ENCODE measurements around the gene ITGB3BP.
A peak's percentile ranks its signal among the peaks of the same experiment; 100 is the strongest.
"Not testable (repeated sequence)": the region's sequence is repeated elsewhere in the genome, so short reads cannot be mapped to it uniquely, and the experiment has no call there.

Gene ITGB3BP

GRCh38 chr1:63522891-63523728, at the start of gene ITGB3BP, which contains the start of gene EFCAB7:
ITGB3BP (minus strand) TSS chr1:63523225; CDS start chr1:63523133, 92 bp downstream.
EFCAB7 (plus strand) TSS chr1:63523525; CDS start chr1:63525573, 2,048 bp downstream.
- no peaks in the 10 kb centered on the region for H3K27me3 Mint-ChIP-seq
- H3K9me3 Mint-ChIP-seq: no peaks in the 10 kb centered on the region
- H3K36me3 Mint-ChIP-seq: peaks cover 6% of the 10 kb centered on the region
- CTCF ChIA-PET: interaction anchor here (0.6 to 1.4 kb wide), 3 partner anchors 13 to 196 kb away, joined by 3 to 4 read pairs (median 4); no protein-coding TSS in a partner anchor
- H3K4me3 Mint-ChIP-seq: peak within 1 kb of the TSS; percentile 86
- peak within 1 kb of the TSS; percentile 96 for H3K27ac Mint-ChIP-seq
- peak; percentile 85 for DNase-seq
- peaks cover 40% of the 10 kb centered on the region for H3K4me1 Mint-ChIP-seq

GRCh38 chr1:63572686-63573085, 49.7 kb upstream of the ITGB3BP start:
- DNase-seq, H3K4me3 Mint-ChIP-seq, H3K9me3 Mint-ChIP-seq, CTCF ChIA-PET, H3K4me1 Mint-ChIP-seq, H3K27ac Mint-ChIP-seq, H3K36me3 Mint-ChIP-seq, H3K27me3 Mint-ChIP-seq: not testable (repeated sequence)

- CTCF ChIA-PET: no interaction called here
- peaks cover 7% of the 10 kb centered on the region for H3K36me3 Mint-ChIP-seq
- H3K27me3 Mint-ChIP-seq: no peaks in the 10 kb centered on the region
- H3K9me3 Mint-ChIP-seq: no peaks in the 10 kb centered on the region
- no peaks in the 10 kb centered on the region for H3K4me1 Mint-ChIP-seq
- no peak overlapping the region for H3K27ac Mint-ChIP-seq
- no peak for DNase-seq
- no peak overlapping the region for H3K4me3 Mint-ChIP-seq
These were observed 46.8 kb upstream of the ITGB3BP start for GRCh38 chr1:63569640-63570316.

- Mint-ChIP-seq H3K27me3 (no peaks in the 10 kb centered on the region), H3K9me3 (no peaks in the 10 kb centered on the region), H3K27ac (no peak overlapping the region), H3K4me1 (no peaks in the 10 kb centered on the region), H3K36me3 (peaks cover 10% of the 10 kb centered on the region), H3K4me3 (no peak overlapping the region)
- CTCF ChIA-PET: no interaction called here
- no peak for DNase-seq
These were observed 46.0 kb upstream of the ITGB3BP start for GRCh38 chr1:63569068-63569467.

- Mint-ChIP-seq H3K27me3 (no peaks in the 10 kb centered on the region), H3K4me1 (no peaks in the 10 kb centered on the region), H3K9me3 (no peaks in the 10 kb centered on the region), H3K27ac (no peak overlapping the region), H3K4me3 (no peak overlapping the region), H3K36me3 (peaks cover 15% of the 10 kb centered on the region)
- no peak for DNase-seq
- CTCF ChIA-PET: no interaction called here
These were observed 40.7 kb upstream of the ITGB3BP start for GRCh38 chr1:63563745-63564144.

- H3K27me3 Mint-ChIP-seq: no peaks in the 10 kb centered on the region
- no peak overlapping the region for H3K4me3 Mint-ChIP-seq
- H3K4me1 Mint-ChIP-seq: no peaks in the 10 kb centered on the region
- DNase-seq: no peak
- peaks cover 6% of the 10 kb centered on the region for H3K36me3 Mint-ChIP-seq
- CTCF ChIA-PET: no interaction called here
- H3K27ac Mint-ChIP-seq: no peak overlapping the region
- no peaks in the 10 kb centered on the region for H3K9me3 Mint-ChIP-seq
These were observed 36.3 kb upstream of the ITGB3BP start for GRCh38 chr1:63559357-63559756.

GRCh38 chr1:63557365-63557987, 34.5 kb upstream of the ITGB3BP start:
- Mint-ChIP-seq H3K27me3 (no peaks in the 10 kb centered on the region), H3K4me3 (no peak overlapping the region), H3K9me3 (no peaks in the 10 kb centered on the region), H3K27ac (no peak overlapping the region), H3K36me3 (peaks cover 3% of the 10 kb centered on the region), H3K4me1 (no peaks in the 10 kb centered on the region)
- peak; percentile 31 for DNase-seq
- CTCF ChIA-PET: interaction anchor here (0.9 to 1.3 kb wide), 5 partner anchors 10 to 689 kb away, joined by 3 to 6 read pairs (median 4); no protein-coding TSS in a partner anchor

- H3K9me3 Mint-ChIP-seq: no peaks in the 10 kb centered on the region
- DNase-seq: no peak
- no peaks in the 10 kb centered on the region for H3K4me1 Mint-ChIP-seq
- no peak overlapping the region for H3K4me3 Mint-ChIP-seq
- H3K27me3 Mint-ChIP-seq: no peaks in the 10 kb centered on the region
- H3K36me3 Mint-ChIP-seq: peaks cover 2% of the 10 kb centered on the region
- CTCF ChIA-PET: interaction anchor here (0.6 kb wide), 3 partner anchors 25 to 233 kb away, joined by 3 read pairs; no protein-coding TSS in a partner anchor
- no peak overlapping the region for H3K27ac Mint-ChIP-seq
These were observed 32.5 kb upstream of the ITGB3BP start for GRCh38 chr1:63555480-63555879.

GRCh38 chr1:63548877-63549276, 25.9 kb upstream of the ITGB3BP start:
- Mint-ChIP-seq H3K4me1 (no peaks in the 10 kb centered on the region), H3K36me3 (peaks cover 4% of the 10 kb centered on the region), H3K9me3 (no peaks in the 10 kb centered on the region), H3K27me3 (no peaks in the 10 kb centered on the region), H3K27ac (no peak overlapping the region), H3K4me3 (no peak overlapping the region)
- DNase-seq: no peak
- CTCF ChIA-PET: no interaction called here

- CTCF ChIA-PET: interaction anchor here (0.7 kb wide), 1 partner anchor 10 kb away, joined by 3 read pairs; no protein-coding TSS in a partner anchor
- no peak overlapping the region for H3K27ac Mint-ChIP-seq
- no peak for DNase-seq
- H3K4me1 Mint-ChIP-seq: no peaks in the 10 kb centered on the region
- no peaks in the 10 kb centered on the region for H3K27me3 Mint-ChIP-seq
- no peaks in the 10 kb centered on the region for H3K9me3 Mint-ChIP-seq
- H3K4me3 Mint-ChIP-seq: no peak overlapping the region
- H3K36me3 Mint-ChIP-seq: peaks cover 4% of the 10 kb centered on the region
These were observed 25.3 kb upstream of the ITGB3BP start for GRCh38 chr1:63548303-63548702.

GRCh38 chr1:63547621-63548294, 24.7 kb upstream of the ITGB3BP start:
- no peak for DNase-seq
- no peak overlapping the region for H3K4me3 Mint-ChIP-seq
- CTCF ChIA-PET: interaction anchor here (0.7 kb wide), 1 partner anchor 10 kb away, joined by 3 read pairs; no protein-coding TSS in a partner anchor
- no peak overlapping the region for H3K27ac Mint-ChIP-seq
- H3K9me3 Mint-ChIP-seq: no peaks in the 10 kb centered on the region
- no peaks in the 10 kb centered on the region for H3K27me3 Mint-ChIP-seq
- H3K36me3 Mint-ChIP-seq: peaks cover 4% of the 10 kb centered on the region
- no peaks in the 10 kb centered on the region for H3K4me1 Mint-ChIP-seq

GRCh38 chr1:63545780-63546179, 22.8 kb upstream of the ITGB3BP start:
- DNase-seq: no peak
- H3K9me3 Mint-ChIP-seq: no peaks in the 10 kb centered on the region
- H3K4me3 Mint-ChIP-seq: no peak overlapping the region
- no peak overlapping the region for H3K27ac Mint-ChIP-seq
- CTCF ChIA-PET: no interaction called here
- no peaks in the 10 kb centered on the region for H3K27me3 Mint-ChIP-seq
- H3K4me1 Mint-ChIP-seq: no peaks in the 10 kb centered on the region
- peaks cover 4% of the 10 kb centered on the region for H3K36me3 Mint-ChIP-seq

GRCh38 chr1:63537940-63538339, 14.9 kb upstream of the ITGB3BP start:
- Mint-ChIP-seq H3K4me1 (no peaks in the 10 kb centered on the region), H3K36me3 (peaks cover 4% of the 10 kb centered on the region), H3K27ac (no peak overlapping the region), H3K27me3 (no peaks in the 10 kb centered on the region), H3K9me3 (no peaks in the 10 kb centered on the region), H3K4me3 (no peak overlapping the region)
- CTCF ChIA-PET: interaction anchor here (0.7 to 1.5 kb wide), 10 partner anchors 10 to 753 kb away, joined by 3 to 6 read pairs (median 3); no protein-coding TSS in a partner anchor
- no peak for DNase-seq

GRCh38 chr1:63537006-63537405, 14.0 kb upstream of the ITGB3BP start:
- CTCF ChIA-PET: interaction anchor here (1.2 to 1.5 kb wide), 2 partner anchors 13 to 204 kb away, joined by 4 to 6 read pairs; partner anchors contain the start of gene EFCAB7
- Mint-ChIP-seq H3K27ac (no peak overlapping the region), H3K4me3 (no peak overlapping the region), H3K27me3 (no peaks in the 10 kb centered on the region), H3K36me3 (peaks cover 5% of the 10 kb centered on the region), H3K9me3 (no peaks in the 10 kb centered on the region), H3K4me1 (no peaks in the 10 kb centered on the region)
- DNase-seq: no peak
